Measurements from ENCODE around the gene TREML1. TPM values are rescaled to one million over a fixed set of nuclear protein-coding genes. Genes with fewer than 3 reads are reported as not detected.

The TREML1 gene
- polyA plus RNA-seq, 3 donors: 0.65 to 3.6 (median 2.6) TPM

DNA sequence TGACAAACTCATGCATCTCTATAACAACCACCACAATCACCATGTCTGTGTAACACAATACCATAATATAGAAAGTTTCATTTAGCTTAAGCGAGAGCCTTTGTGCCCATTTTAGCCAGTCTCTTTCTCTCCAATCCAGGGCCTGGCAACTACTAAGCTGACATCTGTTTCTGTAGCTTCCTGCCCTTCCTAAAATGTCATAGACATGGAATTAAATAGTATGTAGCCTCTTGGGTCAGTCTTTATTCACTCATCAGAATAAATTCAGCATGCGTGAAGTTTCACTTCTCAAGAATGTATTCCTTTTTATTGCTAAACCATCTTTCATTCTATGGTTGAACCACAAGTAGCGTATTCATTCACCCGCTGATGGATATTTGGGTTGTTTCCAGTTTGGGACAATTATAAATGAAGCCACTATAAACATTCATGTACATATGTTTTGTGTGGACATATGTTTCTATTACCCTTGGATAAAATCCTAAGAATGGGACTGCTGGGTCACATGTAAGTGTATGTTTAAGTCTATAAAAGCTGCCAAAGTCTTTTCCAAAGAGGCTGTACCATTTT, 10.5 kb upstream of the TREML1 start:
- no CpG with 5 or more reads among the region's 4 CpGs for WGBS (ENCODE audit: insufficient coverage)
- H3K27ac Mint-ChIP-seq: no peak overlapping the region
- H3K27me3 Mint-ChIP-seq (ENCODE audit: low read depth in 3 of 3): peaks cover 0 to 7% (median 3%) of the 10 kb centered on the region in 3 donors

GRCh38 chr6:41163419-41163717, 9.2 kb upstream of the TREML1 start:
- WGBS (ENCODE audit: insufficient coverage): 100% methylated on average over 1 of the region's 1 CpG
- Histone ChIP-seq H4K20me1 (ENCODE audit: insufficient read depth, low read length) (no peaks in the 10 kb centered on the region), H3K27me3 (ENCODE audit: control insufficient read depth in 2 of 2, insufficient read depth in 2 of 2, low read length in 2 of 2) (no peaks in the 10 kb centered on the region), H3K4me2 (replicated peaks; ENCODE audit: extremely low read depth, low read length, poor library complexity, severe bottlenecking) (no peak overlapping the region), H3K4me1 (ENCODE audit: control insufficient read depth in 1 of 2, insufficient read depth in 2 of 2, low read length in 2 of 2) (peaks cover 22 to 26% of the 10 kb centered on the region in 2 donors), H3K79me2 (ENCODE audit: insufficient read depth, low read length) (no peaks in the 10 kb centered on the region), H3K9me3 (replicated peaks in 1 of 2; ENCODE audit: control insufficient read depth in 1 of 2, insufficient read depth in 1 of 2, low read length in 2 of 2) (no peaks in the 10 kb centered on the region), H2AFZ (ENCODE audit: insufficient read depth, low read depth, low read length, poor library complexity, severe bottlenecking) (no peak overlapping the region), H3K9ac (ENCODE audit: insufficient read depth, low read length, poor library complexity, severe bottlenecking) (no peak overlapping the region), H3K27ac (ENCODE audit: low read depth in 1 of 2, low read length in 2 of 2) (no peak overlapping the region), H3K4me3 (replicated peaks in 1 of 3; ENCODE audit: low read depth in 2 of 3, low read length in 3 of 3) (no peak overlapping the region), H3K36me3 (replicated peaks in 1 of 2; ENCODE audit: control insufficient read depth in 1 of 2, insufficient read depth in 2 of 2, low read length in 2 of 2) (no peaks in the 10 kb centered on the region)
- no peak overlapping the region for H3K4me3 Mint-ChIP-seq
- TF ChIP-seq, protein P1, sequence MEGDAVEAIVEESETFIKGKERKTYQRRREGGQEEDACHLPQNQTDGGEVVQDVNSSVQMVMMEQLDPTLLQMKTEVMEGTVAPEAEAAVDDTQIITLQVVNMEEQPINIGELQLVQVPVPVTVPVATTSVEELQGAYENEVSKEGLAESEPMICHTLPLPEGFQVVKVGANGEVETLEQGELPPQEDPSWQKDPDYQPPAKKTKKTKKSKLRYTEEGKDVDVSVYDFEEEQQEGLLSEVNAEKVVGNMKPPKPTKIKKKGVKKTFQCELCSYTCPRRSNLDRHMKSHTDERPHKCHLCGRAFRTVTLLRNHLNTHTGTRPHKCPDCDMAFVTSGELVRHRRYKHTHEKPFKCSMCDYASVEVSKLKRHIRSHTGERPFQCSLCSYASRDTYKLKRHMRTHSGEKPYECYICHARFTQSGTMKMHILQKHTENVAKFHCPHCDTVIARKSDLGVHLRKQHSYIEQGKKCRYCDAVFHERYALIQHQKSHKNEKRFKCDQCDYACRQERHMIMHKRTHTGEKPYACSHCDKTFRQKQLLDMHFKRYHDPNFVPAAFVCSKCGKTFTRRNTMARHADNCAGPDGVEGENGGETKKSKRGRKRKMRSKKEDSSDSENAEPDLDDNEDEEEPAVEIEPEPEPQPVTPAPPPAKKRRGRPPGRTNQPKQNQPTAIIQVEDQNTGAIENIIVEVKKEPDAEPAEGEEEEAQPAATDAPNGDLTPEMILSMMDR (IDR thresholded peaks at IDR 0.05): no peak
- H3K4me1 Mint-ChIP-seq: peaks cover 30% of the 10 kb centered on the region
- intact Hi-C loops (cut with micrococcal nuclease): no loop called here
- H3K27ac Mint-ChIP-seq: no peak overlapping the region
- DNase-seq: no peak
- peaks cover 0 to 9% (median 3%) of the 10 kb centered on the region in 3 donors for H3K27me3 Mint-ChIP-seq (ENCODE audit: low read depth in 3 of 3)
- H3K9me3 Mint-ChIP-seq: peaks cover 0 to 2% (median 0%) of the 10 kb centered on the region in 7 donors
- no peaks in the 10 kb centered on the region for H3K36me3 Mint-ChIP-seq

More for the DNA sequence above, 10.5 kb upstream of the TREML1 start:
- Histone ChIP-seq H3K4me2 (replicated peaks; ENCODE audit: extremely low read depth, low read length, poor library complexity, severe bottlenecking) (no peak overlapping the region), H2AFZ (ENCODE audit: insufficient read depth, low read depth, low read length, poor library complexity, severe bottlenecking) (no peak overlapping the region), H3K36me3 (replicated peaks in 1 of 2; ENCODE audit: control insufficient read depth in 1 of 2, insufficient read depth in 2 of 2, low read length in 2 of 2) (no peaks in the 10 kb centered on the region), H4K20me1 (ENCODE audit: insufficient read depth, low read length) (no peaks in the 10 kb centered on the region), H3K4me3 (replicated peaks in 1 of 3; ENCODE audit: low read depth in 2 of 3, low read length in 3 of 3) (no peak overlapping the region), H3K4me1 (ENCODE audit: control insufficient read depth in 1 of 2, insufficient read depth in 2 of 2, low read length in 2 of 2) (peaks cover 22 to 26% of the 10 kb centered on the region in 2 donors), H3K79me2 (ENCODE audit: insufficient read depth, low read length) (no peaks in the 10 kb centered on the region), H3K9me3 (replicated peaks in 1 of 2; ENCODE audit: control insufficient read depth in 1 of 2, insufficient read depth in 1 of 2, low read length in 2 of 2) (no peaks in the 10 kb centered on the region), H3K9ac (ENCODE audit: insufficient read depth, low read length, poor library complexity, severe bottlenecking) (no peak overlapping the region), H3K27me3 (ENCODE audit: control insufficient read depth in 2 of 2, insufficient read depth in 2 of 2, low read length in 2 of 2) (no peaks in the 10 kb centered on the region), H3K27ac (ENCODE audit: low read depth in 1 of 2, low read length in 2 of 2) (no peak overlapping the region)
- intact Hi-C loops (cut with micrococcal nuclease): no loop called here
- TF ChIP-seq, protein P1 (IDR thresholded peaks at IDR 0.05): no peak
- Mint-ChIP-seq H3K36me3 (no peaks in the 10 kb centered on the region), H3K4me3 (no peak overlapping the region), H3K9me3 (peaks cover 0 to 2% (median 0%) of the 10 kb centered on the region in 7 donors), H3K4me1 (peaks cover 30% of the 10 kb centered on the region)
- no peak for DNase-seq
